HFFc6 (cell line): ENCODE results near the gene CCDC17. TPM values are rescaled to one million over a fixed set of nuclear protein-coding genes. Genes with fewer than 3 reads are reported as not detected.
A peak's percentile ranks its signal among the peaks of the same experiment; 100 is the strongest.
"Not testable (repeated sequence)": the region's sequence is repeated elsewhere in the genome, so short reads cannot be mapped to it uniquely, and the experiment has no call there.

Experiments used
- DNase-seq: peaks from one replicate; pipeline ENCODE4 v3.0.0-alpha.2; 2018
- H3K27ac Mint-ChIP-seq: 2 replicates; pipeline ENCODE4 v1.8.0; 2020; ENCODE audit warnings: mild to moderate bottlenecking, mixed read lengths
- H3K27me3 Mint-ChIP-seq: 2 replicates; pipeline ENCODE4 v1.8.0; 2021; ENCODE audit warnings: mild to moderate bottlenecking, moderate library complexity, mixed read lengths; ENCODE audit not compliant: insufficient read depth
- H3K36me3 Mint-ChIP-seq: 2 replicates; pipeline ENCODE4 v1.8.0; 2021; ENCODE audit warnings: low read depth, mixed read lengths
- H3K4me1 Mint-ChIP-seq: 2 replicates; pipeline ENCODE4 v1.8.0; 2020; ENCODE audit warnings: low read depth, mixed read lengths
- H3K4me3 Mint-ChIP-seq: 2 replicates; pipeline ENCODE4 v1.8.0; 2020; ENCODE audit warnings: mild to moderate bottlenecking, moderate library complexity, mixed read lengths
- H3K9me3 Mint-ChIP-seq: 2 replicates; pipeline ENCODE4 v1.8.0; 2020; ENCODE audit warnings: mild to moderate bottlenecking, mixed read lengths
- CTCF ChIP-seq: fragments of 200-600 bp; sonication (generic); IDR thresholded peaks from 2 replicates; pipeline ENCODE4 v1.5.0; 2021; ENCODE audit warnings: antibody characterized with exemption, mild to moderate bottlenecking
- total RNA-seq, 6 experiments: library from RNA; stranded (reverse); fragmentation: NEBNext Ultra II Directional; extraction: Animal tissue kit (Norgen Biotek cat#: 25700); gene quantifications; 2 replicates in 1 of 6; 3 replicates in 5 of 6; pipeline ENCODE4 v1.2.3, GENCODE V29; 2021

CCDC17 gene
- total RNA-seq, 6 experiments from 2014 or later = 0.24 to 0.79 (median 0.31) TPM

DNA sequence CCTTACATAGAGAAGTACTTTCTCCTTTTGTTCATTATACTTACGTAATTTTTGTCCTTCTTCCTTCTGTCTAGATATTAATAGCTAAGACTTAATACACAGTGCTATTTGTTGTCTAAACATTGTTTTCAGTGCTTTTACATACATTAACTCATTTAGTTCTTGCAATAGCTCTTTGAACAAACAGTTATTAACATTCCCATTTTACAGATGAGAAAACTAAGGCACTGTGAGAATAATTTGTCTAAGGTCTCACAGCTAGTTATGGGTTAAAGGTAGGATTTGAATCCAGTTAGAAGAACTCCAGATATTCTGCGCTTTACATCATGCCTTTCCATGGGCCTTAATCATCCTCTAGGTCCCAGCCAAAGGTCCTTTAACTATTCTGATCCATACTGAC lies 19.6 kb downstream of the CCDC17 start:
- no peaks in the 10 kb centered on the region for H3K27me3 Mint-ChIP-seq
- no peak for DNase-seq
- no peak overlapping the region for H3K4me3 Mint-ChIP-seq
- peaks cover 20% of the 10 kb centered on the region; the same call in 1 of the 2 replicates for H3K36me3 Mint-ChIP-seq
- H3K27ac Mint-ChIP-seq = no peak overlapping the region
- H3K4me1 Mint-ChIP-seq = peaks cover 50% of the 10 kb centered on the region
- no peak for TF ChIP-seq CTCF
- H3K9me3 Mint-ChIP-seq = no peaks in the 10 kb centered on the region

- H3K27ac Mint-ChIP-seq, H3K36me3 Mint-ChIP-seq, H3K9me3 Mint-ChIP-seq, DNase-seq, H3K4me3 Mint-ChIP-seq, H3K27me3 Mint-ChIP-seq: not testable (repeated sequence)
- peaks cover 24% of the 10 kb centered on the region for H3K4me1 Mint-ChIP-seq
Measured at GRCh38 chr1:45596765-45597164, 27.1 kb downstream of the CCDC17 start.

- TF ChIP-seq CTCF = no peak
- H3K9me3 Mint-ChIP-seq = no peaks in the 10 kb centered on the region
- H3K27me3 Mint-ChIP-seq = no peaks in the 10 kb centered on the region
- H3K4me1 Mint-ChIP-seq = 0 out of 2 replicates have a peak, but pooled peaks cover under 1% of the 10 kb centered on the region
- no peak overlapping the region for H3K4me3 Mint-ChIP-seq
- H3K36me3 Mint-ChIP-seq = no peaks in the 10 kb centered on the region; the same call in 1 of the 2 replicates
- no peak for DNase-seq
- H3K27ac Mint-ChIP-seq = no peak overlapping the region
Measured at GRCh38 chr1:45594412-45594811, 29.4 kb downstream of the CCDC17 start.

DNA sequence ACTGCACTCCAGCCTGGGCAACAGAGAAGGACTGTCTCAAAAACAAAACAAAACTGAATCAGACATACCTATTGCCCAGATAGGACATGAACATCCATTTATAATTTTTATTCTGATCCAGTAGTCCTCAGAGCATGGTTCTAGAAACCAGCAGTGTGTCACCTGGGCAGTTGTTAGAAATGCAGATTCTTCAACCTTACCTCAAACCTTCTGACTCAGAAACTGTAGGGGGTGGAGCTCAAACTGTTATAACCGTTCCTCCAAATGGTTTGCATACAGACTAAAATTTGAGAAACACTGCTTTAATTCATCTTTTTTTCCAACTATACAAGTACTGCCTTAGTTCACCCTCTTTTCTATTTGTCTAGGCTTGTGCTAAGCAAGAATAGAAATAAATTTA lies 34.0 kb downstream of the CCDC17 start:
- H3K36me3 Mint-ChIP-seq = no peaks in the 10 kb centered on the region
- DNase-seq = no peak
- no peak overlapping the region for H3K4me3 Mint-ChIP-seq
- no peak overlapping the region for H3K27ac Mint-ChIP-seq
- H3K9me3 Mint-ChIP-seq = no peaks in the 10 kb centered on the region
- no peaks in the 10 kb centered on the region for H3K27me3 Mint-ChIP-seq
- peaks cover 22% of the 10 kb centered on the region for H3K4me1 Mint-ChIP-seq
- no peak for TF ChIP-seq CTCF

DNA sequence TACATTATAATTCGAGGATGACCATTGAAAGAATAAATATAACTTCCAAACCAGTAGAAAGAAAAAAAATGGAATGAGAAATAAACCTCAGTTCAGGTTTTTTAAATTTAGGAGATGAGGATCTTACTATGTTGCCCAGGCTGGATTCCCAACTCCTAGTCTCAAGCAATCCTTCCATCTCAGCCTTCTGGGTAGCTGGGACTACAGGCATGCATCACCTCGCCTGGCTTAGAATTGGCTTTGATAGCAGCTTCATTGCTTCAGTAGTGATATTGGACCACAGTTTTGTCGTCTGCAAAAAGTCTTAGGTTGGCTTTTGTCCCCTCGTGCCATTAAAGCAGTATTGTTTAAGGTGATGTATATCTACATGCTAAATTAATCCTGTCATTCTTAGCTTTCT lies 37.1 kb downstream of the CCDC17 start:
- Mint-ChIP-seq H3K27me3 (peaks cover 8% of the 10 kb centered on the region), H3K4me1 (peaks cover 28% of the 10 kb centered on the region), H3K27ac (peak overlapping the region; percentile 96; the same call in 1 of the 2 replicates), H3K4me3 (peak overlapping the region; percentile 100), H3K36me3 (no peaks in the 10 kb centered on the region), H3K9me3 (no peaks in the 10 kb centered on the region)
- TF ChIP-seq CTCF = no peak
- no peak for DNase-seq

DNA sequence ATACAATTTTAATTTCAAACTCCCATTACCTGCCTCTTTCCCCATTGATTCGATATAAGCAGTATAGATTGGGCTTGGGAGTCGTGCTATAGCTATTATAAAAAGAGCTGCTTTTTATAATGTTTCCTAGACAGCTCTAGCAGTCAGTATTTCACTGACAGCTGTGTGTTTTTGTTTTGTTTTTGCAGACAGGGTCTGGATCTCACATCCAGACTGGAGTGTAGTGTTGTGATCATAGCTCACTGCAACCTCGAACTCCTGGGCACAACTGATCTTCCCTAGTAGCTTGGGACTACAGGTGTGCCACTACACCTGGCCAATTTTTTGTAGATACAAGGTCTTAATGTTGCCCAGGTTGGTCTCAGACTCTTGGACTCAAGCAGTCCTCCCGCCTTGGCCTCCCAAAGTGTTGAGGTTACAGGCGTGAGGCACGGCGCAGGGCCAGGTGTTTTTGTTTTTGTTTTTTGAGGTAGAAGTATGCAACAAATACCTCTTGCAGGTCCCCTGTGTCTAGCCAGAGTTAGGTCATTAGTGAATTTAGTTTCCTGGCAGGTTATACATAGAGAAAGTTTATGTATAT lies 38.3 kb downstream of the CCDC17 start:
- TF ChIP-seq CTCF = no peak
- peaks cover 28% of the 10 kb centered on the region for H3K4me1 Mint-ChIP-seq
- no peak for DNase-seq
- H3K27ac Mint-ChIP-seq = peak overlapping the region; percentile 96
- peaks cover 8% of the 10 kb centered on the region for H3K27me3 Mint-ChIP-seq
- no peaks in the 10 kb centered on the region for H3K36me3 Mint-ChIP-seq
- peak overlapping the region; percentile 100 for H3K4me3 Mint-ChIP-seq
- H3K9me3 Mint-ChIP-seq = no peaks in the 10 kb centered on the region
